Measurements from ENCODE around the gene MVP.

The MVP gene

DNA sequence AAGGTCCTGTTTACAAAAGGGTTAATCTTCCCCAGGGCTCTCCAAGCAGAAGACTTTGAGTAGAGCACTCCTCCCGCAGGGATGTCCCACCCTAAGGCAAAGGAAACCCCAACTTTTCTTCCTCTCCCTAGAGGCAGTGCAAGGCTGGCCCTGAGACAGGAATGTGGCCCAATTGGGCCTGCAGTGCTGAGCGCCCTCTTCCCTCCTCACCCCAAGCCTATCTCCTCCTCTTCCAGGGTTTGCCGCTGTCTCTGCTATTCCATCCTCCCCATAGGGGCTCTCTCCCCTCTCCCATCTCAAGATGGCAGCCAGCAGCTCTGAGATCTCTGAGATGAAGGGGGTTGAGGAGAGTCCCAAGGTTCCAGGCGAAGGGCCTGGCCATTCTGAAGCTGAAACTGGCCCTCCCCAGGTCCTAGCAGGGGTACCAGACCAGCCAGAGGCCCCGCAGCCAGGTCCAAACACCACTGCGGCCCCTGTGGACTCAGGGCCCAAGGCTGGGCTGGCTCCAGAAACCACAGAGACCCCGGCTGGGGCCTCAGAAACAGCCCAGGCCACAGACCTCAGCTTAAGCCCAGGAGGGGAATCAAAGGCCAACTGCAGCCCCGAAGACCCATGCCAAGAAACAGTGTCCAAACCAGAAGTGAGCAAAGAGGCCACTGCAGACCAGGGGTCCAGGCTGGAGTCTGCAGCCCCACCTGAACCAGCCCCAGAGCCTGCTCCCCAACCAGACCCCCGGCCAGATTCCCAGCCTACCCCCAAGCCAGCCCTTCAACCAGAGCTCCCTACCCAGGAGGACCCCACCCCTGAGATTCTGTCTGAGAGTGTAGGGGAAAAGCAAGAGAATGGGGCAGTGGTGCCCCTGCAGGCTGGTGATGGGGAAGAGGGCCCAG is 7.3 kb upstream of the MVP start:
- DNase-seq (ENCODE audit: low read depth), result no peak
- TF ChIP-seq, protein P1, sequence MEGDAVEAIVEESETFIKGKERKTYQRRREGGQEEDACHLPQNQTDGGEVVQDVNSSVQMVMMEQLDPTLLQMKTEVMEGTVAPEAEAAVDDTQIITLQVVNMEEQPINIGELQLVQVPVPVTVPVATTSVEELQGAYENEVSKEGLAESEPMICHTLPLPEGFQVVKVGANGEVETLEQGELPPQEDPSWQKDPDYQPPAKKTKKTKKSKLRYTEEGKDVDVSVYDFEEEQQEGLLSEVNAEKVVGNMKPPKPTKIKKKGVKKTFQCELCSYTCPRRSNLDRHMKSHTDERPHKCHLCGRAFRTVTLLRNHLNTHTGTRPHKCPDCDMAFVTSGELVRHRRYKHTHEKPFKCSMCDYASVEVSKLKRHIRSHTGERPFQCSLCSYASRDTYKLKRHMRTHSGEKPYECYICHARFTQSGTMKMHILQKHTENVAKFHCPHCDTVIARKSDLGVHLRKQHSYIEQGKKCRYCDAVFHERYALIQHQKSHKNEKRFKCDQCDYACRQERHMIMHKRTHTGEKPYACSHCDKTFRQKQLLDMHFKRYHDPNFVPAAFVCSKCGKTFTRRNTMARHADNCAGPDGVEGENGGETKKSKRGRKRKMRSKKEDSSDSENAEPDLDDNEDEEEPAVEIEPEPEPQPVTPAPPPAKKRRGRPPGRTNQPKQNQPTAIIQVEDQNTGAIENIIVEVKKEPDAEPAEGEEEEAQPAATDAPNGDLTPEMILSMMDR (IDR thresholded peaks at IDR 0.05; ENCODE audit: low read depth, low read length, missing control alignments), result no peak
- no peak overlapping the region for H3K4me3 ChIP-seq (ENCODE audit: low read depth, low read length)

DNA sequence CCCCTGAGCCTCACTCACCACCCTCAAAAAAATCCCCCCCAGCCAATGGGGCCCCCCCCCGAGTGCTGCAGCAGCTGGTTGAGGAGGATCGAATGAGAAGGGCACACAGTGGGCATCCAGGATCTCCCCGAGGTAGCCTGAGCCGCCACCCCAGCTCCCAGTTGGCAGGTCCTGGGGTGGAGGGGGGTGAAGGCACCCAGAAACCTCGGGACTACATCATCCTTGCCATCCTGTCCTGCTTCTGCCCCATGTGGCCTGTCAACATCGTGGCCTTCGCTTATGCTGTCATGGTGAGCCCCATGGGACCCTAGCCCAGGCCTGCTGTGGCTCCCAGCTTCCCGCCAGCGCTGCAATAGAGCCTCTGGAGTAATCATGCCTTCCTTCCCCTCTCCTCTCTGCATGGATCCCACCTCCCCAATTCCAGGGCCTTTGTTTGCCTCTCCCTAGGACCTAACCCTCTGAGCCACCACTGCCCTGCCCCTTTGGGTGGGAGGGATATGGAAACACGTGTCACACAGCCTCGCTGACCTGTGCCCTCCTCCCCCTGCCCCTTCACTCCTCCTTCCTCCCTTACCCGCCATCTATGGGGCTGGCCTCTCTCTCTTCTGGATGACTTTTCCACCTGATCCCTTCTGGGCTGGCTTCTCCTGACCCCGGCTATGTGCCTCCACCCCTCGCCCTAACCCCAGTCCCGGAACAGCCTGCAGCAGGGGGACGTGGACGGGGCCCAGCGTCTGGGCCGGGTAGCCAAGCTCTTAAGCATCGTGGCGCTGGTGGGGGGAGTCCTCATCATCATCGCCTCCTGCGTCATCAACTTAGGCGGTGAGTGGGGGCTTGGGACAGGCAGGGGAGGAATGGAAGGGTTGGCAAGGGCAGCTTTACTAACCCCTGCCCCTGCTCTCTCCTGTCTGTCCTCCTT is 6.4 kb upstream of the MVP start:
- DNase-seq (ENCODE audit: low read depth), result no peak
- no peak overlapping the region for H3K4me3 ChIP-seq (ENCODE audit: low read depth, low read length)
- TF ChIP-seq, protein P1 (IDR thresholded peaks at IDR 0.05; ENCODE audit: low read depth, low read length, missing control alignments), result no peak

DNA sequence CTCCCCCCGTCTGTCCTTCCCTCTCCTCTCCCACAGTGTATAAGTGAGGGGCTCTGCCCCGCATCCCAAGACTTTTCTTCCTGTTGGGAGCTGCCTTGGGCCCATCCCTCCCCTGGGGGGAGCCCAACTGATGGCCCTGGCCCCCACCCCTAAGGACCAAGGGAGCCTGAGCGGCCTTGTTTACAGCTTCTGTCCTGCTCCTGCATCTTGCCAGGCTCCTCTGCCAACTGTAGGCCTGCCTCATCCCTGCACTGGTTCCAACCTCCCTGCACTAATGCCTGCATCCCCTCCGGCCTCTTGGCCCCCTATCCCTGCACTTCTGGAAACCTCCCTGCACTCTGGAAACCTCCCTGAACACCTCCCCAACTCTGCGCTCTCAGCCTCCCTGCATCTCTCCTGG is 5.7 kb upstream of the MVP start:
- DNase-seq (ENCODE audit: low read depth), result no peak
- H3K4me3 ChIP-seq (ENCODE audit: low read depth, low read length), result no peak overlapping the region
- TF ChIP-seq, protein P1 (IDR thresholded peaks at IDR 0.05; ENCODE audit: low read depth, low read length, missing control alignments), result no peak

DNA sequence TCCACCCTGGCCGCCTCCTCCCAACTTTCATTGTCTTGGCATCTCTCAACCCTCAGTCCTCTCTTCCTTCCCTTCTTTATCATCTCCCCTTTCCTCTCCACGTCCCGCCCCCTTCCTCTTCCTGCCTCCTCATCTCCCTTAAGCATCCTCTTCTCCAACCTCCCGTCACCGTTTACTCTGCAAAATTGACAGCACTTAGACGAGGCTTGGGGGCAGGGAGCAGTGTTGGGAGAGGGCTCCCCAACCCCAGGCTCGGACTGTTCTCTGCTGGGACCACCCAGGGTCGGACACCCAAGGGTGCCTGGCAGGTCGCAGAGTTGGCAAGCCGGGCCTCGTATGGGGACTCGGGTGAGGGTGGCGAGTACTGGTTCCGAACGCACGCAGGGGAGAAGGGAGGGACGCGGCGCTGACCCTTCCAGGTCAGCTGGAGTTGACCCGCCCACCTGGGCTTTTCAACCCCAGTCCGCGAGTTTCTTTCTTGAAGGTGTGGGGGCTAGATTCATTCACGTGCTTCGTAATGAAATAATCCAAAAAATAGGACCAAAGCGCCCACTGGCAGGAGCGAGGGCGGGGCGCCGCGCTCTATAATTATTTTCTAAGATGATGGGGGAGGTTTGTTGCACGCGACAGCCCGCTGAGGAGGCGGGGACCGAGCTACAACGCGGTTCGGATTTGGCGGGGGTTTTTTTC is 5.1 kb upstream of the MVP start:
- TF ChIP-seq, protein P1 (IDR thresholded peaks at IDR 0.05; ENCODE audit: low read depth, low read length, missing control alignments), result no peak
- no peak for DNase-seq (ENCODE audit: low read depth)

DNA sequence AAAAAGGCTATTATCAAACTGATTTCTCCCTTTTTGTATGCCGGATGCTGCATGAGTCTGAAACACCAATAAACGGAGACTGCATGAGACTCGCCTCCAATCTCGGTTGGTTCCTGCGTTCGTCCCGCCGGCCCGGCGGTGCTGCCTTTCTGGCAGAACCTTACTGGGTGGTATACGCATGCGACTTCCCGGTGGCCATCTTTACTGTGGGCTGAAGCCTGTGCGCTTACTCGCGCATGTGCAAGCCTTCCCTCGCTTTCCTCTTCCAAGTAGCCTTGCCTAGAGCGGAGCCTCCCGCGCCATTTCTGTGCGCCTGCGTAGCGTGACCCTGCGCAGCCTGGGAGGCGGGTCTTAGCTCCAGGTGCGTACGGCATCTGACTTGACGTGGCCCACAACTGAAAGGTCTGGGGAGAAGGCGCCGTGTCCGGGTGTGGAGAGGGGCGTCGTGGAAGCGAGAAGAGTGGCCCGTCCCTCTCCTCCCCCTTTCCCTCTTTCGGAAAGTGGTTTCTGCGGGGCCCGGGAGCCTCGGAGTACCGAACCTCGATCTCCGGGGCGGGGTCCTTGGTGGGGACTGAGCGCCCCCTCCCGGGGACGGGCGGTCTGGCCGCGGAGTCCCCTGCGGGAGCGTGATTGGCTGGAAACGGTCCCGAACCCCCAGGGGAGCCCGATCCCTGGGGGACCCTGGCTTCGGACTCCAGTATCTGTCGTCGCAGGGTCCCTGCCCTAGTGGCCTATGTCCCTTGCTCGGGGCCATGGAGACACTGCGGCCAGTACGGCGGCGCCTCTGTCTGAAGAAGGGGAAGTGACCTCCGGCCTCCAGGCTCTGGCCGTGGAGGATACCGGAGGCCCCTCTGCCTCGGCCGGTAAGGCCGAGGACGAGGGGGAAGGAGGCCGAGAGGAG is 4.2 kb upstream of the MVP start, which contains the start of gene PAGR1:
PAGR1 (plus strand) TSS at position 360 of the 901 bp plus-strand sequence; CDS start at position 734, 374 bp downstream.
- DNase-seq (ENCODE audit: low read depth), result peak; percentile 99
- TF ChIP-seq, protein P1 (IDR thresholded peaks at IDR 0.05; ENCODE audit: low read depth, low read length, missing control alignments), result peak; percentile 94
- H3K4me3 ChIP-seq (ENCODE audit: low read depth, low read length), result peak within 1 kb of the TSS; percentile 89

More for the DNA sequence above, 5.1 kb upstream of the MVP start:
- H3K4me3 ChIP-seq (ENCODE audit: low read depth, low read length), result peak overlapping the region; percentile 89
